K562 (cell line): Measurements from ENCODE around the gene TESK2. TPM values are rescaled to one million over a fixed set of nuclear protein-coding genes. Genes with fewer than 3 reads are reported as not detected.

Source experiments
- EP400 ChIP-seq: fragments of 450-650 bp; IDR thresholded peaks from 2 replicates; pipeline ENCODE4 v1.6.1; 2017; ENCODE audit warnings: antibody characterized with exemption, mild to moderate bottlenecking, moderate library complexity
- L3MBTL2 ChIP-seq: fragments of 450-650 bp; IDR thresholded peaks from 2 replicates; pipeline ENCODE4 v1.6.1; 2016; ENCODE audit warnings: mild to moderate bottlenecking, moderate library complexity
- MAFF ChIP-seq: IDR thresholded peaks from 2 replicates; pipeline ENCODE4 v1.6.1; 2012; ENCODE audit warnings: low read length, improper control_type of control experiment
- NFYB ChIP-seq: IDR thresholded peaks from 2 replicates; pipeline ENCODE4 v1.6.1; 2011; ENCODE audit warnings: mild to moderate bottlenecking, moderate library complexity; ENCODE audit not compliant: insufficient read length; ENCODE audit errors: extremely low read depth
- PYGO2 ChIP-seq: fragments of 450-650 bp; IDR thresholded peaks from 2 replicates; pipeline ENCODE4 v1.6.1; 2016; ENCODE audit warnings: mild to moderate bottlenecking, missing genetic modification characterization, moderate library complexity, missing compliant biosample characterization
- TAF9B ChIP-seq: fragments of 450-650 bp; IDR thresholded peaks from 2 replicates; pipeline ENCODE4 v1.6.1; 2018; ENCODE audit warnings: mild to moderate bottlenecking; ENCODE audit not compliant: partially characterized antibody
- ZBTB1 ChIP-seq: sonication (generic); formaldehyde crosslinking; IDR thresholded peaks from 2 replicates; pipeline ENCODE4 v1.8.1; 2023; ENCODE audit warnings: missing genetic modification reagents, low read depth, mild to moderate bottlenecking, borderline replicate concordance
- ZNF140 ChIP-seq: fragments of 250-450 bp; sonication (Bioruptor Pico); IDR thresholded peaks from 2 replicates; pipeline ENCODE4 v1.8.0; 2021; ENCODE audit warnings: moderate library complexity, mild to moderate bottlenecking, inconsistent platforms
- ZNF277 ChIP-seq: fragments of 250-450 bp; sonication (Bioruptor Pico); IDR thresholded peaks from 2 replicates; pipeline ENCODE4 v1.8.0; 2022; ENCODE audit warnings: inconsistent platforms, mild to moderate bottlenecking, moderate library complexity, borderline replicate concordance
- polyA plus RNA-seq, 8 experiments: library from polyadenylated mRNA; depleted of rRNA in 4 of 8; stranded (reverse) in 5 of 8; unstranded in 3 of 8; fragments of >200 nt; fragmentation: Nextera tagmentation in 2 of 8; fragmentation: Illumina TruSeq in 1 of 8; extraction: Ambion mirVana in 2 of 8; extraction: Trizol in 1 of 8; gene quantifications; 2 replicates each; pipeline versions ENCODE4 v1.2.1 to v1.2.3, GENCODE V29; 2011 to 2014; ENCODE audit warnings: inconsistent platforms in 1 of 8, missing spikeins in 1 of 8
- total RNA-seq, 7 experiments: library from RNA; depleted of rRNA in 6 of 7; stranded (reverse); fragments of >200 nt in 6 of 7; fragmentation: Illumina TruSeq in 2 of 7; extraction: Trizol in 2 of 7; gene quantifications; 2 replicates each; pipeline versions ENCODE4 v1.2.1 to v1.2.3, GENCODE V29; 2011 to 2021; ENCODE audit warnings: low replicate concordance in 1 of 7
- TF ChIP-seq, protein P1 (sequence below): fragments of 450-650 bp; IDR thresholded peaks from 2 replicates; pipeline ENCODE4 v1.6.1; 2016; ENCODE audit warnings: mild to moderate bottlenecking, moderate library complexity

The TESK2 gene
- total and polyA plus RNA-seq, 9 of the 15 experiments (the other 6 are each of a cell fraction or from before 2014, with no cell fraction given): 1.6 to 5.3 (median 3.7) TPM

GRCh38 chr1:45521413-45522323 lies 30.7 kb upstream of the TESK2 start, which contains the start of gene PRDX1 (continued):
- TF ChIP-seq, protein P1, sequence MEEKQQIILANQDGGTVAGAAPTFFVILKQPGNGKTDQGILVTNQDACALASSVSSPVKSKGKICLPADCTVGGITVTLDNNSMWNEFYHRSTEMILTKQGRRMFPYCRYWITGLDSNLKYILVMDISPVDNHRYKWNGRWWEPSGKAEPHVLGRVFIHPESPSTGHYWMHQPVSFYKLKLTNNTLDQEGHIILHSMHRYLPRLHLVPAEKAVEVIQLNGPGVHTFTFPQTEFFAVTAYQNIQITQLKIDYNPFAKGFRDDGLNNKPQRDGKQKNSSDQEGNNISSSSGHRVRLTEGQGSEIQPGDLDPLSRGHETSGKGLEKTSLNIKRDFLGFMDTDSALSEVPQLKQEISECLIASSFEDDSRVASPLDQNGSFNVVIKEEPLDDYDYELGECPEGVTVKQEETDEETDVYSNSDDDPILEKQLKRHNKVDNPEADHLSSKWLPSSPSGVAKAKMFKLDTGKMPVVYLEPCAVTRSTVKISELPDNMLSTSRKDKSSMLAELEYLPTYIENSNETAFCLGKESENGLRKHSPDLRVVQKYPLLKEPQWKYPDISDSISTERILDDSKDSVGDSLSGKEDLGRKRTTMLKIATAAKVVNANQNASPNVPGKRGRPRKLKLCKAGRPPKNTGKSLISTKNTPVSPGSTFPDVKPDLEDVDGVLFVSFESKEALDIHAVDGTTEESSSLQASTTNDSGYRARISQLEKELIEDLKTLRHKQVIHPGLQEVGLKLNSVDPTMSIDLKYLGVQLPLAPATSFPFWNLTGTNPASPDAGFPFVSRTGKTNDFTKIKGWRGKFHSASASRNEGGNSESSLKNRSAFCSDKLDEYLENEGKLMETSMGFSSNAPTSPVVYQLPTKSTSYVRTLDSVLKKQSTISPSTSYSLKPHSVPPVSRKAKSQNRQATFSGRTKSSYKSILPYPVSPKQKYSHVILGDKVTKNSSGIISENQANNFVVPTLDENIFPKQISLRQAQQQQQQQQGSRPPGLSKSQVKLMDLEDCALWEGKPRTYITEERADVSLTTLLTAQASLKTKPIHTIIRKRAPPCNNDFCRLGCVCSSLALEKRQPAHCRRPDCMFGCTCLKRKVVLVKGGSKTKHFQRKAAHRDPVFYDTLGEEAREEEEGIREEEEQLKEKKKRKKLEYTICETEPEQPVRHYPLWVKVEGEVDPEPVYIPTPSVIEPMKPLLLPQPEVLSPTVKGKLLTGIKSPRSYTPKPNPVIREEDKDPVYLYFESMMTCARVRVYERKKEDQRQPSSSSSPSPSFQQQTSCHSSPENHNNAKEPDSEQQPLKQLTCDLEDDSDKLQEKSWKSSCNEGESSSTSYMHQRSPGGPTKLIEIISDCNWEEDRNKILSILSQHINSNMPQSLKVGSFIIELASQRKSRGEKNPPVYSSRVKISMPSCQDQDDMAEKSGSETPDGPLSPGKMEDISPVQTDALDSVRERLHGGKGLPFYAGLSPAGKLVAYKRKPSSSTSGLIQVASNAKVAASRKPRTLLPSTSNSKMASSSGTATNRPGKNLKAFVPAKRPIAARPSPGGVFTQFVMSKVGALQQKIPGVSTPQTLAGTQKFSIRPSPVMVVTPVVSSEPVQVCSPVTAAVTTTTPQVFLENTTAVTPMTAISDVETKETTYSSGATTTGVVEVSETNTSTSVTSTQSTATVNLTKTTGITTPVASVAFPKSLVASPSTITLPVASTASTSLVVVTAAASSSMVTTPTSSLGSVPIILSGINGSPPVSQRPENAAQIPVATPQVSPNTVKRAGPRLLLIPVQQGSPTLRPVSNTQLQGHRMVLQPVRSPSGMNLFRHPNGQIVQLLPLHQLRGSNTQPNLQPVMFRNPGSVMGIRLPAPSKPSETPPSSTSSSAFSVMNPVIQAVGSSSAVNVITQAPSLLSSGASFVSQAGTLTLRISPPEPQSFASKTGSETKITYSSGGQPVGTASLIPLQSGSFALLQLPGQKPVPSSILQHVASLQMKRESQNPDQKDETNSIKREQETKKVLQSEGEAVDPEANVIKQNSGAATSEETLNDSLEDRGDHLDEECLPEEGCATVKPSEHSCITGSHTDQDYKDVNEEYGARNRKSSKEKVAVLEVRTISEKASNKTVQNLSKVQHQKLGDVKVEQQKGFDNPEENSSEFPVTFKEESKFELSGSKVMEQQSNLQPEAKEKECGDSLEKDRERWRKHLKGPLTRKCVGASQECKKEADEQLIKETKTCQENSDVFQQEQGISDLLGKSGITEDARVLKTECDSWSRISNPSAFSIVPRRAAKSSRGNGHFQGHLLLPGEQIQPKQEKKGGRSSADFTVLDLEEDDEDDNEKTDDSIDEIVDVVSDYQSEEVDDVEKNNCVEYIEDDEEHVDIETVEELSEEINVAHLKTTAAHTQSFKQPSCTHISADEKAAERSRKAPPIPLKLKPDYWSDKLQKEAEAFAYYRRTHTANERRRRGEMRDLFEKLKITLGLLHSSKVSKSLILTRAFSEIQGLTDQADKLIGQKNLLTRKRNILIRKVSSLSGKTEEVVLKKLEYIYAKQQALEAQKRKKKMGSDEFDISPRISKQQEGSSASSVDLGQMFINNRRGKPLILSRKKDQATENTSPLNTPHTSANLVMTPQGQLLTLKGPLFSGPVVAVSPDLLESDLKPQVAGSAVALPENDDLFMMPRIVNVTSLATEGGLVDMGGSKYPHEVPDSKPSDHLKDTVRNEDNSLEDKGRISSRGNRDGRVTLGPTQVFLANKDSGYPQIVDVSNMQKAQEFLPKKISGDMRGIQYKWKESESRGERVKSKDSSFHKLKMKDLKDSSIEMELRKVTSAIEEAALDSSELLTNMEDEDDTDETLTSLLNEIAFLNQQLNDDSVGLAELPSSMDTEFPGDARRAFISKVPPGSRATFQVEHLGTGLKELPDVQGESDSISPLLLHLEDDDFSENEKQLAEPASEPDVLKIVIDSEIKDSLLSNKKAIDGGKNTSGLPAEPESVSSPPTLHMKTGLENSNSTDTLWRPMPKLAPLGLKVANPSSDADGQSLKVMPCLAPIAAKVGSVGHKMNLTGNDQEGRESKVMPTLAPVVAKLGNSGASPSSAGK: peak; percentile 60
- TF ChIP-seq PYGO2 (tag) (no peak), EP400 (peak; percentile 96), ZNF140 (CRISPR knock-in tag) (no peak), NFYB (no peak), ZBTB1 (peak; percentile 90), TAF9B (peak; percentile 98), ZNF277 (no peak), MAFF (peak; percentile 94), L3MBTL2 (peak; percentile 67)
